Measurements from ENCODE around the gene TAMM41. TPM values are rescaled to one million over a fixed set of nuclear protein-coding genes. Genes with fewer than 3 reads are reported as not detected.

TAMM41 gene
- total and polyA plus RNA-seq, 9 of the 15 experiments (the other 6 are each of a cell fraction or from before 2014, with no cell fraction given), result 8.6 to 74.6 (median 29.3) TPM

DNA sequence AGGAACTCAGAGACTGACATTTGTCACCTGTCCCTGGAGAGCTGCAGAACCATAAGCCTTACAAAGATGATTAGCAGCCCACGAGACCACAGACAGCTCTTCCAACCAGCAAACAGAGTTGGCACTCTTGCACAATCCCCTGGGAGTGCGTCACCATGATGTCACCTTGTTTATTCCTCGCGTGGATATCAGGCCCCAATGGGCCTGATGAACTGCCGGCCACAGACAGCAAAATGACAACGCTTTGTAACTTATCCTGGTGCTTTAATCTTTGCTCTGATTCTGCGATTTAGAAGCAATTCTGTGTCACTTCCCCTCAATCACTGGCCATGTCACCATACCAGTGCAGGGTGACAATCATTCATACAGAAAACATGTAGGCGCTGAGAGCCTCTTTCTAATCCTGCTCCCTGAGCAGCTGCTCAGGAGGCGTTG, 89.2 kb downstream of the TAMM41 start (continued):
- TF ChIP-seq, protein P1, sequence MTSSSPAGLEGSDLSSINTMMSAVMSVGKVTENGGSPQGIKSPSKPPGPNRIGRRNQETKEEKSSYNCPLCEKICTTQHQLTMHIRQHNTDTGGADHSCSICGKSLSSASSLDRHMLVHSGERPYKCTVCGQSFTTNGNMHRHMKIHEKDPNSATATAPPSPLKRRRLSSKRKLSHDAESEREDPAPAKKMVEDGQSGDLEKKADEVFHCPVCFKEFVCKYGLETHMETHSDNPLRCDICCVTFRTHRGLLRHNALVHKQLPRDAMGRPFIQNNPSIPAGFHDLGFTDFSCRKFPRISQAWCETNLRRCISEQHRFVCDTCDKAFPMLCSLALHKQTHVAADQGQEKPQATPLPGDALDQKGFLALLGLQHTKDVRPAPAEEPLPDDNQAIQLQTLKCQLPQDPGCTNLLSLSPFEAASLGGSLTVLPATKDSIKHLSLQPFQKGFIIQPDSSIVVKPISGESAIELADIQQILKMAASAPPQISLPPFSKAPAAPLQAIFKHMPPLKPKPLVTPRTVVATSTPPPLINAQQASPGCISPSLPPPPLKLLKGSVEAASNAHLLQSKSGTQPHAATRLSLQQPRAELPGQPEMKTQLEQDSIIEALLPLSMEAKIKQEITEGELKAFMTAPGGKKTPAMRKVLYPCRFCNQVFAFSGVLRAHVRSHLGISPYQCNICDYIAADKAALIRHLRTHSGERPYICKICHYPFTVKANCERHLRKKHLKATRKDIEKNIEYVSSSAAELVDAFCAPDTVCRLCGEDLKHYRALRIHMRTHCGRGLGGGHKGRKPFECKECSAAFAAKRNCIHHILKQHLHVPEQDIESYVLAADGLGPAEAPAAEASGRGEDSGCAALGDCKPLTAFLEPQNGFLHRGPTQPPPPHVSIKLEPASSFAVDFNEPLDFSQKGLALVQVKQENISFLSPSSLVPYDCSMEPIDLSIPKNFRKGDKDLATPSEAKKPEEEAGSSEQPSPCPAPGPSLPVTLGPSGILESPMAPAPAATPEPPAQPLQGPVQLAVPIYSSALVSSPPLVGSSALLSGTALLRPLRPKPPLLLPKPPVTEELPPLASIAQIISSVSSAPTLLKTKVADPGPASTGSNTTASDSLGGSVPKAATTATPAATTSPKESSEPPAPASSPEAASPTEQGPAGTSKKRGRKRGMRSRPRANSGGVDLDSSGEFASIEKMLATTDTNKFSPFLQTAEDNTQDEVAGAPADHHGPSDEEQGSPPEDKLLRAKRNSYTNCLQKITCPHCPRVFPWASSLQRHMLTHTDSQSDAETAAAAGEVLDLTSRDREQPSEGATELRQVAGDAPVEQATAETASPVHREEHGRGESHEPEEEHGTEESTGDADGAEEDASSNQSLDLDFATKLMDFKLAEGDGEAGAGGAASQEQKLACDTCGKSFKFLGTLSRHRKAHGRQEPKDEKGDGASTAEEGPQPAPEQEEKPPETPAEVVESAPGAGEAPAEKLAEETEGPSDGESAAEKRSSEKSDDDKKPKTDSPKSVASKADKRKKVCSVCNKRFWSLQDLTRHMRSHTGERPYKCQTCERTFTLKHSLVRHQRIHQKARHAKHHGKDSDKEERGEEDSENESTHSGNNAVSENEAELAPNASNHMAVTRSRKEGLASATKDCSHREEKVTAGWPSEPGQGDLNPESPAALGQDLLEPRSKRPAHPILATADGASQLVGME (CRISPR knock-in tag; IDR thresholded peaks at IDR 0.05), result no peak
- no peak for TF ChIP-seq ZNF551 (CRISPR knock-in tag; IDR thresholded peaks at IDR 0.05)
- TF ChIP-seq ZKSCAN8 (CRISPR knock-in tag; IDR thresholded peaks at IDR 0.05), result no peak
- TF ChIP-seq, protein P2, sequence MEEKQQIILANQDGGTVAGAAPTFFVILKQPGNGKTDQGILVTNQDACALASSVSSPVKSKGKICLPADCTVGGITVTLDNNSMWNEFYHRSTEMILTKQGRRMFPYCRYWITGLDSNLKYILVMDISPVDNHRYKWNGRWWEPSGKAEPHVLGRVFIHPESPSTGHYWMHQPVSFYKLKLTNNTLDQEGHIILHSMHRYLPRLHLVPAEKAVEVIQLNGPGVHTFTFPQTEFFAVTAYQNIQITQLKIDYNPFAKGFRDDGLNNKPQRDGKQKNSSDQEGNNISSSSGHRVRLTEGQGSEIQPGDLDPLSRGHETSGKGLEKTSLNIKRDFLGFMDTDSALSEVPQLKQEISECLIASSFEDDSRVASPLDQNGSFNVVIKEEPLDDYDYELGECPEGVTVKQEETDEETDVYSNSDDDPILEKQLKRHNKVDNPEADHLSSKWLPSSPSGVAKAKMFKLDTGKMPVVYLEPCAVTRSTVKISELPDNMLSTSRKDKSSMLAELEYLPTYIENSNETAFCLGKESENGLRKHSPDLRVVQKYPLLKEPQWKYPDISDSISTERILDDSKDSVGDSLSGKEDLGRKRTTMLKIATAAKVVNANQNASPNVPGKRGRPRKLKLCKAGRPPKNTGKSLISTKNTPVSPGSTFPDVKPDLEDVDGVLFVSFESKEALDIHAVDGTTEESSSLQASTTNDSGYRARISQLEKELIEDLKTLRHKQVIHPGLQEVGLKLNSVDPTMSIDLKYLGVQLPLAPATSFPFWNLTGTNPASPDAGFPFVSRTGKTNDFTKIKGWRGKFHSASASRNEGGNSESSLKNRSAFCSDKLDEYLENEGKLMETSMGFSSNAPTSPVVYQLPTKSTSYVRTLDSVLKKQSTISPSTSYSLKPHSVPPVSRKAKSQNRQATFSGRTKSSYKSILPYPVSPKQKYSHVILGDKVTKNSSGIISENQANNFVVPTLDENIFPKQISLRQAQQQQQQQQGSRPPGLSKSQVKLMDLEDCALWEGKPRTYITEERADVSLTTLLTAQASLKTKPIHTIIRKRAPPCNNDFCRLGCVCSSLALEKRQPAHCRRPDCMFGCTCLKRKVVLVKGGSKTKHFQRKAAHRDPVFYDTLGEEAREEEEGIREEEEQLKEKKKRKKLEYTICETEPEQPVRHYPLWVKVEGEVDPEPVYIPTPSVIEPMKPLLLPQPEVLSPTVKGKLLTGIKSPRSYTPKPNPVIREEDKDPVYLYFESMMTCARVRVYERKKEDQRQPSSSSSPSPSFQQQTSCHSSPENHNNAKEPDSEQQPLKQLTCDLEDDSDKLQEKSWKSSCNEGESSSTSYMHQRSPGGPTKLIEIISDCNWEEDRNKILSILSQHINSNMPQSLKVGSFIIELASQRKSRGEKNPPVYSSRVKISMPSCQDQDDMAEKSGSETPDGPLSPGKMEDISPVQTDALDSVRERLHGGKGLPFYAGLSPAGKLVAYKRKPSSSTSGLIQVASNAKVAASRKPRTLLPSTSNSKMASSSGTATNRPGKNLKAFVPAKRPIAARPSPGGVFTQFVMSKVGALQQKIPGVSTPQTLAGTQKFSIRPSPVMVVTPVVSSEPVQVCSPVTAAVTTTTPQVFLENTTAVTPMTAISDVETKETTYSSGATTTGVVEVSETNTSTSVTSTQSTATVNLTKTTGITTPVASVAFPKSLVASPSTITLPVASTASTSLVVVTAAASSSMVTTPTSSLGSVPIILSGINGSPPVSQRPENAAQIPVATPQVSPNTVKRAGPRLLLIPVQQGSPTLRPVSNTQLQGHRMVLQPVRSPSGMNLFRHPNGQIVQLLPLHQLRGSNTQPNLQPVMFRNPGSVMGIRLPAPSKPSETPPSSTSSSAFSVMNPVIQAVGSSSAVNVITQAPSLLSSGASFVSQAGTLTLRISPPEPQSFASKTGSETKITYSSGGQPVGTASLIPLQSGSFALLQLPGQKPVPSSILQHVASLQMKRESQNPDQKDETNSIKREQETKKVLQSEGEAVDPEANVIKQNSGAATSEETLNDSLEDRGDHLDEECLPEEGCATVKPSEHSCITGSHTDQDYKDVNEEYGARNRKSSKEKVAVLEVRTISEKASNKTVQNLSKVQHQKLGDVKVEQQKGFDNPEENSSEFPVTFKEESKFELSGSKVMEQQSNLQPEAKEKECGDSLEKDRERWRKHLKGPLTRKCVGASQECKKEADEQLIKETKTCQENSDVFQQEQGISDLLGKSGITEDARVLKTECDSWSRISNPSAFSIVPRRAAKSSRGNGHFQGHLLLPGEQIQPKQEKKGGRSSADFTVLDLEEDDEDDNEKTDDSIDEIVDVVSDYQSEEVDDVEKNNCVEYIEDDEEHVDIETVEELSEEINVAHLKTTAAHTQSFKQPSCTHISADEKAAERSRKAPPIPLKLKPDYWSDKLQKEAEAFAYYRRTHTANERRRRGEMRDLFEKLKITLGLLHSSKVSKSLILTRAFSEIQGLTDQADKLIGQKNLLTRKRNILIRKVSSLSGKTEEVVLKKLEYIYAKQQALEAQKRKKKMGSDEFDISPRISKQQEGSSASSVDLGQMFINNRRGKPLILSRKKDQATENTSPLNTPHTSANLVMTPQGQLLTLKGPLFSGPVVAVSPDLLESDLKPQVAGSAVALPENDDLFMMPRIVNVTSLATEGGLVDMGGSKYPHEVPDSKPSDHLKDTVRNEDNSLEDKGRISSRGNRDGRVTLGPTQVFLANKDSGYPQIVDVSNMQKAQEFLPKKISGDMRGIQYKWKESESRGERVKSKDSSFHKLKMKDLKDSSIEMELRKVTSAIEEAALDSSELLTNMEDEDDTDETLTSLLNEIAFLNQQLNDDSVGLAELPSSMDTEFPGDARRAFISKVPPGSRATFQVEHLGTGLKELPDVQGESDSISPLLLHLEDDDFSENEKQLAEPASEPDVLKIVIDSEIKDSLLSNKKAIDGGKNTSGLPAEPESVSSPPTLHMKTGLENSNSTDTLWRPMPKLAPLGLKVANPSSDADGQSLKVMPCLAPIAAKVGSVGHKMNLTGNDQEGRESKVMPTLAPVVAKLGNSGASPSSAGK (IDR thresholded peaks at IDR 0.05), result no peak
- TF ChIP-seq, protein P3, sequence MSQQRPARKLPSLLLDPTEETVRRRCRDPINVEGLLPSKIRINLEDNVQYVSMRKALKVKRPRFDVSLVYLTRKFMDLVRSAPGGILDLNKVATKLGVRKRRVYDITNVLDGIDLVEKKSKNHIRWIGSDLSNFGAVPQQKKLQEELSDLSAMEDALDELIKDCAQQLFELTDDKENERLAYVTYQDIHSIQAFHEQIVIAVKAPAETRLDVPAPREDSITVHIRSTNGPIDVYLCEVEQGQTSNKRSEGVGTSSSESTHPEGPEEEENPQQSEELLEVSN (IDR thresholded peaks at IDR 0.05; ENCODE audit: borderline replicate concordance in 1 of 2, extremely low read depth in 1 of 2, insufficient read depth in 1 of 2, insufficient read length in 1 of 2, low read depth in 1 of 2, low read length in 1 of 2, poor library complexity in 1 of 2, severe bottlenecking in 1 of 2), result no peak
- peak; percentile 69 for TF ChIP-seq CREM (IDR thresholded peaks at IDR 0.05; ENCODE audit: low read depth)
- TF ChIP-seq MXI1 (IDR thresholded peaks at IDR 0.05; ENCODE audit: low read depth, low read length), result no peak

Data from K562 (cell line).